ENCODE measurements around the gene CFAP299.
"Not testable (repeated sequence)": the region's sequence is repeated elsewhere in the genome, so short reads cannot be mapped to it uniquely, and the experiment has no call there.

Gene CFAP299

GRCh38 chr4:80333121-80333520, 2.4 kb upstream of the CFAP299 start:
- DNase-seq: no peak

DNA sequence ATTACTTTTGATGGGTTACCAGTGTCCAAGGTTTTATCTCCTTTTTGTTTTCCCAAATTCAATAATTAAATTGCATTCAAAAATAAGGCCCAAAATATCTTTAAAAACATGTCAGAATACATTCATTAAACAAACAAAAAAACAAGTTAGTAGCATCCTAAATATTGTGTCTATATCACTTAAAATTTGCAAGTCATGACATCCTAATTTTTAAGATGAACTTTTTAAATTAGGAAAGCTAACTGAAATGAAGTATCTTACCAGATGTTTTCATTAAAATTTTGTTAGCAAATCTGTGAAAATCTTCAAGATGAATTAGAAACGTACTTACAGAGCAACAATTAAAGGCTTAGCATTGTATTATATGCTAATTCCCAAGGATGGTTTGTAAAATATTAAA, 962 bp upstream of the CFAP299 start:
- no peak for DNase-seq

- DNase-seq: no peak
Measured at GRCh38 chr4:80335226-80335553, 340 bp upstream of the CFAP299 start.

DNA sequence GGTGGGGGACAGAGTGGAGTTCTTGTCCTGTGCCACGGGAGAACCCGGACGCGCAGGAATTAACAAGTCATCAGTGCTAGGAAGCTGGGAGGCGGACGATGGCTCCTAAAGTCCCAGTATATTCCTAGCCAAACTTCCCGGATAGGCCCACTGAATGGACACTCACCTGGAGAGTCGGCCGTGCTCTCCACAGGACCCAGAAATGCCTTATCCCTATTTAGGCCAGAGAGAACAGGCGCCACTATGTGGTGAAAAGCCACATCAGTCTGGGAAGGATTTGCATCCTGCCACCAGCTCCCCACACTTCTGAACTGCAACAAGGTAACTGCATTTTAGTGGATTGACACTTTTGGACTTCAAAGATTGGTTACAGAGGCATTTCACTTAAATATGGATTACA, 1.1 kb downstream of the CFAP299 start:
- peak; percentile 24 for DNase-seq

DNA sequence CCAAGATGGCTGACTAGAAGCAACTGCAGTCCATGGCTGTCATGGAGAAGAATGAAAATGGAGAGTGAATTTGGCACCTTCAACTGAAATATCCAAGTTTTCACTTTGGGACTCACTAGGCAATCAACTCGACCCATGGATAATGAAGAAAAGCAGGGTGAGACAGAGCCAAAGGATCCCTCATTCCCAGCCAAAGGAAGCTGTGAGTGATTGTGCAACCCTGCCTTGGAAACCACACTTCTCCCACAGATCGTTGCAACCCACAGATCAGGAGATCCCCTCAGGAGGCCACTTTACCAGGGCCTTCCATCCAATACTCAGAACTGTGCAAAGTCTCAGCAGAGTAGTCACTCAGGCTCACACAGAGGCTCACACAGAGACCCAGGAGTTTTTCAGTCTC, 4.5 kb downstream of the CFAP299 start:
- no peak for DNase-seq

- not testable (repeated sequence) for DNase-seq
Measured at GRCh38 chr4:80342684-80343083, 7.2 kb downstream of the CFAP299 start.

GRCh38 chr4:80343887-80344286, 8.4 kb downstream of the CFAP299 start:
- DNase-seq: no peak

- no peak for DNase-seq
Measured at GRCh38 chr4:80360084-80360483, 24.6 kb downstream of the CFAP299 start.

DNA sequence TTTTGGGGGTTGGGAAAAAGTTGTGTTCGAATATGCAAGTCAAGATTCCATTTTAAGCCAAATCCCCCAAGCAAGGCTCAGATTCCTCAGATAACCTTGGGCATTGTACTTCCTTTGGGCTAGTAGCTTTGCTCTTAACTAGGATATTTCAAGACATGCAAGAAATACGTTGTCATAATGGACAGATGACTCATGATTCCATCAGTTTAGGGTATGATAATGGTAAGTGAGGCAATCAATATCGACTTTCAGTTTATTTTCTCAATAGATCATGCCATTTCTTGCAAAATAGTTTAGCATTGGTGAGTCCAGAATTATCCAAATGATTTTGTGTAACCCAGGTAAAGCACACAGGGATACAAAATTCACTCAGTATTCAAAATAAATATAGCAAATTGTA, 25.4 kb downstream of the CFAP299 start:
- no peak for DNase-seq

- DNase-seq: peak; percentile 14
Measured at GRCh38 chr4:80361329-80361900, 25.9 kb downstream of the CFAP299 start.

- DNase-seq: peak; percentile 51
Measured at GRCh38 chr4:80362578-80363181, 27.1 kb downstream of the CFAP299 start.

DNA sequence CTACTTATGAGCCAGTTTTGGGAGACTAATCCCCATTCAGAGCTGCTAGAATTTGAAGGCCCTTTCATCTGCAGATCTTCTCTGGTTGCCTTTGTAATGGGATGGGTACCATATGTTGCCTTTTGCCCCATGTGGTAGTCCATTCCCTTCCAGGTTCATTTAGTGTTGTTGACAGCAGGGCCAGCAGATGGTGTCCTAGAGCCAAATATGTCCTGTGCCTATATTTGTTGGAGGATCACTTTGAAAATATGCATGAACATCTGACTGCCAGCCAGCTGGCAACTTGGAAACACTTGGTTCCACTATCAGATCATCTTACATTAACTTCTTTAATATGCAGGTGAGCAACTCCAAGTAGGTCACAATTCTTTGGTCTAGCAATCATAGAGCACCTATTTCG, 30.4 kb downstream of the CFAP299 start:
- peak; percentile 38 for DNase-seq

DNA sequence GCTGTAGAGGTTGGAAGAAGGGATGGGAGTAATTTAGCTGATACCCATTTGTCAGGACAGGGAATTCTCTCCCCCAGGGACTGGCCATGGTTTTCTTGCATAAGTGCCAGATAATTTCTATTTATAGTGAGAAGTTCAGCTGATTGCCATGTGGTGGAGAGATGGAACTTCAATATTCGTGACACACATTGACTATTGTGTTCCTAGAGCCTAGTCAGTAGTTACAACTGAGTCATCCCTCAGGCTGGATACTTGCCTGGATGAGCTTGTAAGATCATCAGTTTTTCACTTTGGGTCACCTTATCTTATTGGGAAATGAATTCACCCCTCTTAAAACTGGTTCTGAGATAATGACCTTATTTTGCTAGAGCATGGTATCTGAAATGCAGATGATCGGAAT, 32.2 kb downstream of the CFAP299 start:
- no peak for DNase-seq

DNA sequence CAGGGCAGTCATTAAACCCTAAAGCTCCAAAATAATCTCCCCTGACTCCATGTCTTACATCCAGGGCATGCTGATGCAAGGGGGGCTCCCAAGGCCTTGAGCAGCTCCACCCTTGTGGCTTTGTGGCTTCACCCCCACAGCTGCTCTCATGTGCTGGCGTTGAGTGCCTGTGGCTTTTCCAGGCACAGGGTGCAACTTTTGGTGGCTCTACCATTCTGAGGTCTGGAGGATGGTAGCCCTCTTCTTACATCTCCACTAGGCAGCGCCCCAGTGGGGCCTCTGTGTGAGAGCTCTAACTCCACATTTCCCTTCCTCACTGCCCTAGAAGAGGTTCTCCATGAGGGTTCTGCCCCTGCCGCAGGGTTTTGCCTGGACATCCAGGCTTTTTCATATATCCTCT, 35.1 kb downstream of the CFAP299 start:
- DNase-seq: no peak

DNA sequence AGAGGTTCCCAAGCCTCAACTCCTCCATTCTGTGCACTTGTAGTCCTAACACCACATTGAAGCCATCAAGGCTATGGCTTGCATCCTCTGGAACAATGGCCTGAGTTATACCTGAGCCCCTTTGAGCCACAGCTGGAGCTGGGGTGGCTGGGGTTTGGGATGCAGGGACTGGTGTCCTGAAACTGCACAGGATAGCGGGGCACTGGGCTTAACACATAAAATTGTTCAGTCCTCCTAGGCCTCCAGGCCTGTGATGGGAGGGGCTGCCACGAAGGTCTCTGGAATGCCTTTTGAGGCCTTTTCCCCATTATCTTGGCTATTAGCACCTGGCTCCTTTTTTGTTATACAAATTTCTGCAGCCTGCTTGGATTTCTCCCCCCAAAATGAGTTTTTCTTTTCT, 35.5 kb downstream of the CFAP299 start:
- no peak for DNase-seq

DNA sequence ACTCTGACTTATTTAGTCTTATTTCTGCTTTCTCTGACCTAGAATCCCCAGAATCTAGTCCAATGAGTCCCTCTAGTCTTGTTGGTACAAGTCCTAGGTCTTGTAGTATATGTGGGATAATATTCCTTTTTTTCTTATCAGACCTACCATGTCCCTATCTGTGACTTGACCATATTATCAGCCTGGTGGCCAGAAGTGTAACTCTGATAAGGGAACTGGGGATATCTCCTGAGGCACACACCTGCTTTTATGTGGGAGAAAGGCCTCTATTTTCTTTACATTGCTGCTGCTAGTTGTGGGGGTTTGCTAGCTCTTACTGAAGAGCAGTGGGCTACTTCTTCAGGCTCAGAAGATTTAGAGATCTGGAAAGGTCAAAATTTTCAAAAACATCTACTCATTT, 38.6 kb downstream of the CFAP299 start:
- no peak for DNase-seq

DNA sequence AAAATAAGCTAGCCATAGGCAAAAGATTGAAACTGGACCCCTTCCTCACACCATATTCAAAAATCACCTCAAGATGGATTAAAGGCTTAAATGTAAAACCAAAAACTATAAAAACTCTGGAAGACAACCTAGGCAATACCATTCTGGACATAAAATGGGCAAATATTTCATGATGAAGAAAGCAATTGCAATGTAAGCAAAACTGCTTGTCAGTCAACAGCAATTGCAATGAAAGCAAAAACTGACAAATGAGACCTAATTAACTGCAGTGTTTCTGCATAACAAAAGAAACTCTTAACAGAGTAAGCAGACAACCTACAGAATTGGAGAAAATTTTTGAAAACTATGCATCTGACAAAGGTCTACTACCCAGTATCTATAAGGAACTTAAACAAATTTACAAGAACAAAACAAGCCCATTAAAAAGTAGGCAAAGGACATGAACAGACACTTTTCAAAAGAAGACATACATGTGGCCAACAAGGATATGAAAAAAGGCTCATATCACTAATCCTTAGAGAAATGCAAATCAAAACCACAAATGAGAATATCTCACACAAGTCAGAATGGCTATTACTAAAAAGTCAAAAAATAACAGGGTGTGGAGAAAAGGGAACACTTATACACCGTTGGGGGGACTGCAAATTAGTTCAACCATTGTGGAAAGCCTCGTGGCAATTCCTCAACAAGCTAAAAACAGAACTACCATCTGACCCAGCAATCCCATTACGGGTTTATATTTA, 46.7 kb downstream of the CFAP299 start:
- DNase-seq: no peak

DNA sequence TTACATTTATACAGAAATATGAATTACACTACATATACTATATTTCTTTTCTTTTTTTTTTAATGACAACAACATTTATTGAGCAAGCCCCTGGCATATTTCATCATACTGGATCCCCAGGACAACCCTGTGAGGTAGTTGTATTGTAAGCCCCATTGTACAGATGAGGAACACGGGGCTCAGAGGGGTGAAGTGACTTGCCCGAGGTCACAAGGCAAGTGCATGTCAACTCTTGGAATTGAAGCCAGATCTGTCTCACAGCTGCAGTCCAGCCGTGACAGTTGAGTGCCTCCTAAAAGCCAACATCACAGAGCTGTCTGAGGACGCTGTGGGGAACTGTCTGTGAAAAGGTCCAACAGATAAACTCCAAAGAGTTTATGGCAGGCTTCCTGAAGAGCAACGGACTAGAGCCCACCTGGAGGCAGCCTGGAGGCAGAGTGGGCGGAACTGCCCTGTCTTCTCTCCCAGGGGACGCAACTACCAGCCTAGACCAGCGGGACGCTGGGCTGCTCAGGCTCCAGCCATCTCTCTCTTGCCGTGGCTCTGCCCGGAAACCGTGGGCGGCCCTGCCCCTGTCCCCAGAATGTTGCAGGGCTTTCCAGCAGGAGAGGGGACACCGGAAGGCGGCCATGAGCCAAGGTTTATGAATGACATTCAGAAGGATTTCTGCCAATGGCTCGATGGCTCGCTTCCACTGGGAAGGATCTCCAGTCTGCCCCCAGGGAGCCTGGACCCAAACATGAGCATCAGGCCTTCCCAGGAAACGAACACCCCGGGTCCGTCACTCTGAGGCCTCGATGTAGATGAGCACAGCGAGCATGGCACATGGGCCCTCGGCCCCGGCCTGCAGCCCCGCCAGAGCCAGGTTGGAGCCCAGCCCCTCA, 50.1 kb downstream of the CFAP299 start:
- no peak for DNase-seq

GRCh38 chr4:80386281-80386886, 50.9 kb downstream of the CFAP299 start:
- DNase-seq: no peak

DNA sequence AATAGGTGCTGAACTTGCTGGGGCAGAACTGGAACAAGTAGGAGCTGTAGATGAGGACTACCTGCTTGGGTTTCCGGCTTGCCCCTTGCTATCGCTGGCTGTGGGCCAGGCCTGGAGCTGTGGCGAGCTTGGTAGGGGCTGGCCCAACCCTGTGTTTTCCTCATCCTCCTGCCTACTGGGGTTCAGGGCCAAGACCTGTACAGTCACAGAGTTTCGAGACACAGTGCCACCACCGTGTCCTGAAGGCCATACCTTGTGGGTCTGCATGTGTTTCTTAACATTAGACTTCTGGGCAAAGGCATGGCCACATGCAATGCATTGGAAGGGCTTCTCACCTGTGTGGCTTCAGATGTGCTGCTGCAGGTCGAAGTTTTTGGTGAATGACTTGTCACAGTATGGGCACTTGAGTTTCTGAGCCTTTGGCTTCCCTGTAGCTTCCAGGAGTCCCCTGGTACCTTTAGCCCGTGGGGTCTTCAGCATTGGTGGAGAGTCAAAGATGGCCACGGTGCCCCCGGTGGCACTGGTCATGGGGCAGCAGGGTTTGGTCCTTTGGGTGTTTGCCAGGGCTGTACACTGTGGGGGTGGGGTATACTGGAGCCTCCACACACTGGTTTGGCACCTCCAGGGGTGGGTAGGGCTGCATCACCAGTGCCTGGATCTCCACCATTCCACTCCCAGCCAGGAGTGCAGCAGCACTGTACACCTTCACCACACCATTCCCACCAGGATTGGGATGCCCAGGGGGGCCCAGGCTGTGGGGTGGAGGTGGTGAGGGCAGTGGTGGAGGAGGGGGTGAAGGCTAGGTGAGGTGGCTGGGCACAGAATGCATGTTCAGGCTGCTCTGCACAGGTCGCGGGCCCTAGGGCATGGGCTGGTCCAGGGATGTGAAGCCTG, 52.1 kb downstream of the CFAP299 start:
- no peak for DNase-seq

DNA sequence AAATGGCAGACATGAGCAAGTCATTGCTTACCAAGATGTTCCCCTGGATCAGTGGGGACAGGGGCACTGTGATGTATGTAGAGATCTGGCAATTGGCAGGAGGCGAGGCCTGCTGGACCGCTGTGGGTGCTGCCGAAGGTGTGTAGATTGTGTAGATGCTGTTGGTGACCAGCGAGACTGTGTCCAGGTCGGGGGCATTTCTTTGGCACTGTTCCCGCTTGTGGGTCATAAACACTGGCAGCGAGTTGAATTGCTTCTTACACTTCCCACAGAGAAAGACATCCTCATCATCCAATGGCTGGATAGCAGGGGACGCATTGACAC, 52.7 kb downstream of the CFAP299 start:
- DNase-seq: no peak

- DNase-seq: no peak
Measured at GRCh38 chr4:80390178-80390577, 54.6 kb downstream of the CFAP299 start.
